Tibial artery (tissue), 4 donors: ENCODE results near the gene AUNIP.

Experiments
- DNase-seq, 2 donors: peaks; one replicate each; pipeline ENCODE4 v3.0.0-alpha.2; 2019
- H3K27ac ChIP-seq, 2 donors: fragments of 200-600 bp; sonication (generic) in 1 of 2; 1 replicate in 1 of 2; 2 replicates in 1 of 2; pipeline ENCODE4 v1.5.1; 2018 to 2019; ENCODE audit warnings: mild to moderate bottlenecking in 1 of 2
- H3K27me3 ChIP-seq, 2 donors: fragments of 200-600 bp; sonication (generic) in 1 of 2; one replicate each; pipeline versions ENCODE4 v1.5.1 to v1.6.0; 2016 to 2019
- H3K36me3 ChIP-seq, 3 donors: fragments of 200-600 bp; sonication (generic) in 2 of 3; one replicate each; pipeline ENCODE4 v1.5.1; 2016 to 2019; ENCODE audit warnings: mild to moderate bottlenecking in 2 of 3
- H3K4me1 ChIP-seq, 4 donors: fragments of 200-600 bp; sonication (generic) in 2 of 4; 1 replicate in 3 of 4; 2 replicates in 1 of 4; pipeline ENCODE4 v1.5.1; 2016 to 2019
- H3K4me3 ChIP-seq, 2 donors: fragments of 200-600 bp; sonication (generic) in 1 of 2; 1 replicate in 1 of 2; 2 replicates in 1 of 2; pipeline ENCODE4 v1.5.1; 2018 to 2019; ENCODE audit warnings: mild to moderate bottlenecking in 2 of 2
- H3K9me3 ChIP-seq, 3 donors: fragments of 200-600 bp; sonication (generic) in 1 of 3; one replicate each; pipeline ENCODE4 v1.5.1; 2016 to 2019
- CTCF ChIP-seq, 2 experiments: fragments of 200-600 bp in 1 of 2; fragments of 450-650 bp in 1 of 2; IDR thresholded peaks; one replicate each; pipeline ENCODE4 v1.5.1; 2017 to 2019; ENCODE audit warnings: antibody characterized with exemption in 2 of 2, mild to moderate bottlenecking in 1 of 2, moderate library complexity in 1 of 2
- intact Hi-C: fragments of 100-400 bp; cut with DNase I; formaldehyde crosslinking; loops from one replicate; pipeline ENCODE4 v1.15.0; 2023; ENCODE audit warnings: low total_unique reads

AUNIP gene

GRCh38 chr1:25837262-25837875, 21.9 kb downstream of the AUNIP start:
- Histone ChIP-seq H3K4me3 (no peak overlapping the region), H3K27me3 (no peaks in the 10 kb centered on the region), H3K4me1 (no peaks in the 10 kb centered on the region), H3K36me3 (peaks cover 15 to 30% (median 16%) of the 10 kb centered on the region in 3 donors), H3K9me3 (no peaks in the 10 kb centered on the region), H3K27ac (no peak overlapping the region)
- intact Hi-C loops = no loop called here
- no peak for DNase-seq
- TF ChIP-seq CTCF (IDR thresholded peaks at IDR 0.05) = no peak

GRCh38 chr1:25836695-25837094, 22.6 kb downstream of the AUNIP start:
- peaks cover 22 to 36% (median 23%) of the 10 kb centered on the region in 3 donors for H3K36me3 ChIP-seq
- intact Hi-C loops = no loop called here

GRCh38 chr1:25834894-25835293, 24.4 kb downstream of the AUNIP start:
- no peak for TF ChIP-seq CTCF (IDR thresholded peaks at IDR 0.05)
- H3K36me3 ChIP-seq = peaks cover 40 to 54% (median 41%) of the 10 kb centered on the region in 3 donors
- no peak overlapping the region for H3K27ac ChIP-seq
- H3K4me1 ChIP-seq = no peaks in the 10 kb centered on the region
- no peaks in the 10 kb centered on the region for H3K9me3 ChIP-seq
- H3K4me3 ChIP-seq = no peak overlapping the region
- no peaks in the 10 kb centered on the region for H3K27me3 ChIP-seq
- intact Hi-C loops = no loop called here
- DNase-seq = no peak

More at GRCh38 chr1:25836695-25837094, 22.6 kb downstream of the AUNIP start:
- Histone ChIP-seq H3K4me1 (no peaks in the 10 kb centered on the region), H3K27ac (no peak overlapping the region), H3K27me3 (no peaks in the 10 kb centered on the region), H3K9me3 (no peaks in the 10 kb centered on the region), H3K4me3 (no peak overlapping the region)
- no peak for TF ChIP-seq CTCF (IDR thresholded peaks at IDR 0.05)
- DNase-seq = no peak

- H3K36me3 ChIP-seq = peaks cover 53 to 72% (median 58%) of the 10 kb centered on the region in 3 donors
- no peaks in the 10 kb centered on the region for H3K4me1 ChIP-seq
- H3K27ac ChIP-seq = no peak overlapping the region
- TF ChIP-seq CTCF (IDR thresholded peaks at IDR 0.05) = no peak
- DNase-seq = no peak
- H3K27me3 ChIP-seq = no peaks in the 10 kb centered on the region
- no peak overlapping the region for H3K4me3 ChIP-seq
- intact Hi-C loops = no loop called here
- no peaks in the 10 kb centered on the region for H3K9me3 ChIP-seq
Observed at GRCh38 chr1:25833158-25833557, 26.1 kb downstream of the AUNIP start.

- intact Hi-C loops = no loop called here
- Histone ChIP-seq H3K36me3 (peaks cover 60 to 78% (median 65%) of the 10 kb centered on the region in 3 donors), H3K4me1 (no peaks in the 10 kb centered on the region), H3K9me3 (no peaks in the 10 kb centered on the region), H3K4me3 (no peak overlapping the region), H3K27me3 (no peaks in the 10 kb centered on the region), H3K27ac (no peak overlapping the region)
- DNase-seq = no peak
- no peak for TF ChIP-seq CTCF (IDR thresholded peaks at IDR 0.05)
Observed at GRCh38 chr1:25832336-25833037, 26.8 kb downstream of the AUNIP start.
